ENCODE data around the gene FAM83C.

GRCh38 chr20:35341366-35342028 lies 49.3 kb upstream of the FAM83C start:
- TF ChIP-seq CTCF (IDR thresholded peaks at IDR 0.05) (no peak), POLR2A (IDR thresholded peaks at IDR 0.05) (no peak)
